ENCODE measurements around the gene FRMD4B.
"Not testable (repeated sequence)": the region's sequence is repeated elsewhere in the genome, so short reads cannot be mapped to it uniquely, and the experiment has no call there.

FRMD4B gene

GRCh38 chr3:69252141-69252540, 133.7 kb downstream of the FRMD4B start:
- Mint-ChIP-seq H3K9me3 (no peaks in the 10 kb centered on the region), H3K27me3 (ENCODE audit: low read depth) (no peaks in the 10 kb centered on the region), H3K27ac (no peak overlapping the region), H3K4me1 (ENCODE audit: low read depth) (peaks cover 10% of the 10 kb centered on the region), H3K36me3 (ENCODE audit: low read depth) (peaks cover 2% of the 10 kb centered on the region), H3K4me3 (no peak overlapping the region)

DNA sequence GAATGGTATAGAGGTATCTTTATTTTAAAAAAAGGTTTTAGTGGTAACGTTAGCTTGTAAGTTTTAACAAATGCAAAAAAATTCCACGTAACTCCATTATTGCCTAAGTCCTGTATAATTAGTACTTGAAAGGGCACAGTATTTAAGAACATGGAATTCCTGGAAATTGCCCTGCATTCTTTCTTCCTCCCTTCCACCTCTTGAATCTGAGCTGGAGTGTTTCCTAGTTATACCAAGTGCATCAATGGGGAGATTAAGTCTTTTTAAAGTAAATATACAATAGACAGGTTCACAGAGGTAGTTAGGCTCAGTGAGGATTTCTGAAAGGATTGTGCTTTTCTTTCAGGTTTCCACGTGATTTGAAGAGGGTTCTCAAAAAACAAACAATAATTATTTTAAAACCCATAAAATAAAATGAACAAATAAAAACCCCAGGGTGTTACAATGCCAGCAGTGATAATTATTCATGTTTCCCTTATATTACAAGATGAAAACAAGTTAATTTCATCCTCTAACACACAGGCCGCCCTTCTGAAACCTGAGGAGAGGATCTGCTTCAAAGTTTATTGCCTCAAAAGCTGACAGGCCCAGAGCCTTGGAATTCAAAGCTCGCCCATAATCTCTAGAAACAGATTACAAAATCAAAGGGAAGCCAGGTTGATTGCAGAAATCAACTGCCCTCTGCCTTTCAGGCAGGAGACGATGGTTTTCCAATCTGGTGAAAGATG, 134.6 kb downstream of the FRMD4B start:
- H3K9me3 Mint-ChIP-seq: no peaks in the 10 kb centered on the region
- no peak overlapping the region for H3K4me3 Mint-ChIP-seq
- peaks cover 10% of the 10 kb centered on the region for H3K4me1 Mint-ChIP-seq (ENCODE audit: low read depth)
- H3K27me3 Mint-ChIP-seq (ENCODE audit: low read depth): no peaks in the 10 kb centered on the region
- H3K27ac Mint-ChIP-seq: no peak overlapping the region
- peaks cover 2% of the 10 kb centered on the region for H3K36me3 Mint-ChIP-seq (ENCODE audit: low read depth)

DNA sequence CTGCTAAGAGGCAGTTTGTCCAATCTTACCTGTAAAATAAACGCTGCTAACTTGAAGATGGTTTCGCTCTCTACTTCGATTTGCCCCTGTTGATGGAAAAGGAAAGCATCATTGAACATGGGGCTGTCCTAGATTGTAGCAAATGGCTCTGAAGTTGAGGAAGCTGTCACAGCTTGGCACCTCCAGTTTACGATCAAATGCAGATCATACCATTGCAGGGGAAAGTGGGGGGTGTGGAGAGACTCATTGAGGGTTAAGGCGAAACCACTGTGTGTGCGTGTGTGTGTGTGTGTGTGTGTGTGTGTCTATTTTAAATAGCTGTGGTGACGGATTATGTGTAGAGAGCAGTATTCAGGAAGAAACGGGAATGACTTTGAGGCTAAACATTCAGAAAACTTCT, 135.9 kb downstream of the FRMD4B start:
- Mint-ChIP-seq H3K9me3 (no peaks in the 10 kb centered on the region), H3K4me3 (peak overlapping the region; percentile 72), H3K36me3 (ENCODE audit: low read depth) (peaks cover 2% of the 10 kb centered on the region), H3K4me1 (ENCODE audit: low read depth) (peaks cover 10% of the 10 kb centered on the region), H3K27me3 (ENCODE audit: low read depth) (no peaks in the 10 kb centered on the region), H3K27ac (peak overlapping the region; percentile 69)

GRCh38 chr3:69249001-69249400, 136.9 kb downstream of the FRMD4B start:
- Mint-ChIP-seq H3K9me3 (no peaks in the 10 kb centered on the region), H3K36me3 (ENCODE audit: low read depth) (no peaks in the 10 kb centered on the region), H3K27ac (peak overlapping the region; percentile 27), H3K4me1 (ENCODE audit: low read depth) (peaks cover 10% of the 10 kb centered on the region), H3K4me3 (peak overlapping the region; percentile 72), H3K27me3 (ENCODE audit: low read depth) (no peaks in the 10 kb centered on the region)

GRCh38 chr3:69248436-69248835, 137.5 kb downstream of the FRMD4B start:
- Mint-ChIP-seq H3K4me3 (no peak overlapping the region), H3K27me3 (ENCODE audit: low read depth) (no peaks in the 10 kb centered on the region), H3K36me3 (ENCODE audit: low read depth) (no peaks in the 10 kb centered on the region), H3K27ac (no peak overlapping the region), H3K4me1 (ENCODE audit: low read depth) (peaks cover 10% of the 10 kb centered on the region), H3K9me3 (no peaks in the 10 kb centered on the region)

GRCh38 chr3:69246612-69247011, 139.3 kb downstream of the FRMD4B start:
- H3K27ac Mint-ChIP-seq: no peak overlapping the region
- H3K36me3 Mint-ChIP-seq (ENCODE audit: low read depth): no peaks in the 10 kb centered on the region
- peaks cover 15% of the 10 kb centered on the region for H3K4me1 Mint-ChIP-seq (ENCODE audit: low read depth)
- no peak overlapping the region for H3K4me3 Mint-ChIP-seq
- H3K9me3 Mint-ChIP-seq: no peaks in the 10 kb centered on the region
- no peaks in the 10 kb centered on the region for H3K27me3 Mint-ChIP-seq (ENCODE audit: low read depth)

- H3K27me3 Mint-ChIP-seq (ENCODE audit: low read depth): no peaks in the 10 kb centered on the region
- H3K9me3 Mint-ChIP-seq: no peaks in the 10 kb centered on the region
- H3K4me1 Mint-ChIP-seq (ENCODE audit: low read depth): peaks cover 7% of the 10 kb centered on the region
- H3K36me3 Mint-ChIP-seq (ENCODE audit: low read depth): no peaks in the 10 kb centered on the region
- H3K4me3 Mint-ChIP-seq: no peak overlapping the region
- no peak overlapping the region for H3K27ac Mint-ChIP-seq
Observed at GRCh38 chr3:69244039-69244438, 141.8 kb downstream of the FRMD4B start.

DNA sequence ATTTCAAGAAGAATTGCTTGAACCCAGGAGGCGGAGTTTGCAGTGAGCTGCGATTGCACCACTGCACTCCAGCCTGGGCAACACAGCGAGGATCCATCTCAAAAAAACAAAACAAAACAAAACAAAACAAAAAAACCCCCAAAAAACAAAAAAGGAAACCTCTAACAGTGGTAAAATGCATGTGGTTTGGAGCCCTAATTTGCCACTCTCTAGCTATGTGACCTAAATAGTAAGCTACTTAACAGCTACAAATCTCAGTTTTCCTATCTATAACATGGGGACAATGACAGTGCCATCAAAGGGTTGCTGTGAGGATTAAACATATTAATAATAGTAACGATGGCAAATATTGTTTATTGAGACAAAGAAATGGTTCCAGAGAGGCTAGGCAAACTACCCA, 144.1 kb downstream of the FRMD4B start:
- H3K27me3 Mint-ChIP-seq (ENCODE audit: low read depth): no peaks in the 10 kb centered on the region
- H3K9me3 Mint-ChIP-seq: no peaks in the 10 kb centered on the region
- peaks cover 9% of the 10 kb centered on the region for H3K4me1 Mint-ChIP-seq (ENCODE audit: low read depth)
- no peaks in the 10 kb centered on the region for H3K36me3 Mint-ChIP-seq (ENCODE audit: low read depth)
- no peak overlapping the region for H3K27ac Mint-ChIP-seq
- no peak overlapping the region for H3K4me3 Mint-ChIP-seq

DNA sequence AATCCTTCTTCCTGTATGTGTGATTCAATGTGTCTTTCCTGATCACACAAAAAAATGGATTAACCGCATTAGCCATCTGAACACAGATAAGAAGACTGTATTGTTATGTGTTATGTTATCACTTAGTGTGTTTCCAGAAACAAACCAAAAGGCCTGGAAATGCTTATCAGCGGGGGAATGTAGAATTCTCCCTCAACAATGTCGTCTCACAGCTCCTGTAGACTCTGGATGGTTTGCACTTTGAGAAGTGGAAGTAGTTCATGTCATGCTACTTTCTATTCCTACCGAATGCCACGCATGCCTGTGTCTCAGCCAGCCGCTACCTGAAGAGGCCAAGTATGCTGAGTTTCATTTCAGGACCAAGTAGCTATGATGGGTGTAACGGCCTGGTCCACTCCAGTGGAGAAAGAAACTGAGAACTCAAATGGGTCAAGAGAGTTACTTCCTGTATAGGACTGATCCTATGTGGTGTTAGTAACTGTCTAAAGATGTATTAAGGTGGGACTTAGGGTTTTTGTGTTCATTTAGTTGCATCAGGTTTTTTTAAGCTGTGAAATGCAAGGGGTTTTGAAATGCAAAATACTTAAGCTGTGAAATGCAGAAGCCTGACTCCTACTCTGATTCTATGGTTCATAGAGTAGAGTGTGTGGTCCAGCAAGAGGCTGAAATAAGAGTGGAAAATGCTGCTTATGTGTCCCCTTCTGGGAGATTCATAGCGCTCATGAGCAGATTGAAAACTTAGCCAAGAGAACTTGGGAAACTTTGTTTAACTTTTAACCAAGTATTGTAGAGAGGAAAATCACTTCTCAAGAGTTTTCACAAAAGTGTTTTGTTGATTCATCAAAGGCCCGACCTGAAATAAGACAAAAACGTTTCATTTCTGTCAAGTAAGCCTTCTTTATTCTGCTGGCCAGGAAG, 145.0 kb downstream of the FRMD4B start:
- H3K9me3 Mint-ChIP-seq: no peaks in the 10 kb centered on the region

GRCh38 chr3:69239063-69239462, 146.8 kb downstream of the FRMD4B start:
- Mint-ChIP-seq H3K4me1 (ENCODE audit: low read depth) (peaks cover 21% of the 10 kb centered on the region), H3K27ac (no peak overlapping the region), H3K36me3 (ENCODE audit: low read depth) (no peaks in the 10 kb centered on the region), H3K9me3 (no peaks in the 10 kb centered on the region), H3K27me3 (ENCODE audit: low read depth) (no peaks in the 10 kb centered on the region), H3K4me3 (no peak overlapping the region)

More for the DNA sequence above, 145.0 kb downstream of the FRMD4B start:
- no peak overlapping the region for H3K27ac Mint-ChIP-seq
- H3K36me3 Mint-ChIP-seq (ENCODE audit: low read depth): no peaks in the 10 kb centered on the region
- H3K27me3 Mint-ChIP-seq (ENCODE audit: low read depth): no peaks in the 10 kb centered on the region
- peaks cover 14% of the 10 kb centered on the region for H3K4me1 Mint-ChIP-seq (ENCODE audit: low read depth)
- no peak overlapping the region for H3K4me3 Mint-ChIP-seq

GRCh38 chr3:69236812-69237707, 148.8 kb downstream of the FRMD4B start:
- Mint-ChIP-seq H3K27ac (peak overlapping the region; percentile 72), H3K4me3 (peak overlapping the region; percentile 76), H3K36me3 (ENCODE audit: low read depth) (no peaks in the 10 kb centered on the region), H3K27me3 (ENCODE audit: low read depth) (no peaks in the 10 kb centered on the region), H3K9me3 (no peaks in the 10 kb centered on the region), H3K4me1 (ENCODE audit: low read depth) (peaks cover 16% of the 10 kb centered on the region)

GRCh38 chr3:69235882-69236281, 150.0 kb downstream of the FRMD4B start:
- H3K4me3 Mint-ChIP-seq: no peak overlapping the region
- H3K27me3 Mint-ChIP-seq (ENCODE audit: low read depth): no peaks in the 10 kb centered on the region
- H3K36me3 Mint-ChIP-seq (ENCODE audit: low read depth): no peaks in the 10 kb centered on the region
- H3K4me1 Mint-ChIP-seq (ENCODE audit: low read depth): peaks cover 16% of the 10 kb centered on the region
- no peaks in the 10 kb centered on the region for H3K9me3 Mint-ChIP-seq
- H3K27ac Mint-ChIP-seq: no peak overlapping the region

GRCh38 chr3:69235227-69235626, 150.7 kb downstream of the FRMD4B start:
- not testable (repeated sequence) for H3K27me3 Mint-ChIP-seq (ENCODE audit: low read depth); H3K4me3 Mint-ChIP-seq; H3K36me3 Mint-ChIP-seq (ENCODE audit: low read depth); H3K9me3 Mint-ChIP-seq; H3K27ac Mint-ChIP-seq
- peaks cover 16% of the 10 kb centered on the region for H3K4me1 Mint-ChIP-seq (ENCODE audit: low read depth)

- Mint-ChIP-seq H3K4me1 (ENCODE audit: low read depth) (peaks cover 20% of the 10 kb centered on the region), H3K4me3 (no peak overlapping the region), H3K36me3 (ENCODE audit: low read depth) (peaks cover 2% of the 10 kb centered on the region), H3K9me3 (no peaks in the 10 kb centered on the region), H3K27me3 (ENCODE audit: low read depth) (no peaks in the 10 kb centered on the region), H3K27ac (no peak overlapping the region)
Observed at GRCh38 chr3:69232482-69232881, 153.4 kb downstream of the FRMD4B start.

All from T-helper 1 cell treated with Interleukin-12 subunit alpha and Interleukin-12 subunit beta and Interleukin-4 antibody, amounts not matched to agents 30 μg/mL and 1 μg/mL, for 36 hours (primary cell).